Esophagus muscularis mucosa (tissue), 4 donors: ENCODE data around the gene LSS. TPM values are rescaled to one million over a fixed set of nuclear protein-coding genes. Genes with fewer than 3 reads are reported as not detected.
"Not testable (repeated sequence)": the region's sequence is repeated elsewhere in the genome, so short reads cannot be mapped to it uniquely, and the experiment has no call there.

Experiments
- DNase-seq: peaks from one replicate; pipeline ENCODE4 v3.0.0-alpha.2; 2017; ENCODE audit errors: extremely low spot score
- H3K27ac ChIP-seq, 4 donors: fragments of 200-600 bp; sonication (generic); replicated peaks in 1 of 4; 1 replicate in 3 of 4; 2 replicates in 1 of 4; pipeline ENCODE4 v1.5.1; 2016 to 2019; ENCODE audit warnings: mild to moderate bottlenecking in 1 of 4
- H3K27me3 ChIP-seq, 4 donors: fragments of 200-600 bp; sonication (generic); one replicate each; pipeline versions ENCODE4 v1.5.1 to v1.6.0; 2016 to 2019
- H3K36me3 ChIP-seq, 4 donors: fragments of 200-600 bp; sonication (generic); one replicate each; pipeline ENCODE4 v1.5.1; 2016 to 2019
- H3K4me1 ChIP-seq, 4 donors: fragments of 200-600 bp; sonication (generic); one replicate each; pipeline ENCODE4 v1.5.1; 2016 to 2019
- H3K4me3 ChIP-seq, 4 donors: fragments of 200-600 bp; sonication (generic); 1 replicate in 2 of 4; 2 replicates in 2 of 4; pipeline ENCODE4 v1.5.1; 2016 to 2019; ENCODE audit warnings: mild to moderate bottlenecking in 4 of 4, moderate library complexity in 1 of 4
- H3K9me3 ChIP-seq, 4 donors: fragments of 200-600 bp; sonication (generic); 1 replicate in 3 of 4; 2 replicates in 1 of 4; pipeline ENCODE4 v1.5.1; 2016 to 2019
- EP300 ChIP-seq: sonication (generic); formaldehyde crosslinking; IDR thresholded peaks from one replicate; pipeline ENCODE4 v1.6.1; 2017; ENCODE audit warnings: antibody characterized with exemption
- POLR2A ChIP-seq: fragments of 450-650 bp; IDR thresholded peaks from one replicate; pipeline ENCODE4 v1.6.1; 2017; ENCODE audit warnings: antibody characterized with exemption, moderate library complexity, mild to moderate bottlenecking, low read depth
- POLR2AphosphoS5 ChIP-seq, 2 donors: sonication (generic); formaldehyde crosslinking; IDR thresholded peaks; one replicate each; pipeline ENCODE4 v1.6.1; 2017; ENCODE audit warnings: antibody characterized with exemption in 2 of 2
- WGBS: methylation state at CpG from one replicate; pipeline ENCODE4 v1.1.5; 2018; 5-methylcytosine and 5-hydroxymethylcytosine counted together
- intact Hi-C: fragments of 100-400 bp; cut with DNase I; formaldehyde crosslinking; loops from one replicate; pipeline ENCODE4 v1.15.1; 2023
- total RNA-seq, 4 donors: library from RNA; depleted of rRNA; stranded (reverse); fragments of >200 nt; gene quantifications; one replicate each; pipeline versions ENCODE4 v1.1.0 to v1.2.1, GENCODE V29; 2016
- TF ChIP-seq, protein P1 (sequence below), 3 experiments: fragments of 200-600 bp in 2 of 3; fragments of 450-650 bp in 1 of 3; sonication (generic) in 2 of 3; IDR thresholded peaks; one replicate each; pipeline ENCODE4 v1.5.1; 2017 to 2019; ENCODE audit warnings: antibody characterized with exemption in 3 of 3, mild to moderate bottlenecking in 2 of 3, moderate library complexity in 1 of 3

LSS gene
- total RNA-seq, 4 donors from 2014 or later, result 45.3 to 66.3 (median 53.1) TPM

DNA sequence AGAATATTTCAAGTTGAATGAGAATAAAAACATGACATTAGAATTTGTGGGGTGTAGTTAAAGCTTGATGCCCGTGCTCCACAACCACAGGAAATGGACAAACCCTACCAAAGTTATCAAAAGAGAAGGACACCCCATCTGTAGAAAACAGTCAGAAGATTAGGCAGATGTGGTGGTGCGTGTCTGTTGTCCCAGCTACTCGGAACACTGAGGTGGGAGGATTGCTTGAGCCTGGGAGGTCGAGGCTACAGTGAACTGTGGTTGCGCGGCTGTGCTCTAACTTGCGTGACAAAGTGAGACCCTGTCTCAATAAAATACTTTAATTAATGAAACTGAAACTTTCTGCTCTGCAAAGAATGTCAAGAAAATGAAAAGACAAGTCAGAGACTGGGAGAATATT, 42.9 kb downstream of the LSS start:
- H3K4me1 ChIP-seq, result peaks cover 33 to 63% (median 40%) of the 10 kb centered on the region in 4 donors
- TF ChIP-seq POLR2A (no peak), EP300 (no peak), POLR2AphosphoS5 (IDR thresholded peaks at IDR 0.05) (no peak)
- TF ChIP-seq, protein P1, sequence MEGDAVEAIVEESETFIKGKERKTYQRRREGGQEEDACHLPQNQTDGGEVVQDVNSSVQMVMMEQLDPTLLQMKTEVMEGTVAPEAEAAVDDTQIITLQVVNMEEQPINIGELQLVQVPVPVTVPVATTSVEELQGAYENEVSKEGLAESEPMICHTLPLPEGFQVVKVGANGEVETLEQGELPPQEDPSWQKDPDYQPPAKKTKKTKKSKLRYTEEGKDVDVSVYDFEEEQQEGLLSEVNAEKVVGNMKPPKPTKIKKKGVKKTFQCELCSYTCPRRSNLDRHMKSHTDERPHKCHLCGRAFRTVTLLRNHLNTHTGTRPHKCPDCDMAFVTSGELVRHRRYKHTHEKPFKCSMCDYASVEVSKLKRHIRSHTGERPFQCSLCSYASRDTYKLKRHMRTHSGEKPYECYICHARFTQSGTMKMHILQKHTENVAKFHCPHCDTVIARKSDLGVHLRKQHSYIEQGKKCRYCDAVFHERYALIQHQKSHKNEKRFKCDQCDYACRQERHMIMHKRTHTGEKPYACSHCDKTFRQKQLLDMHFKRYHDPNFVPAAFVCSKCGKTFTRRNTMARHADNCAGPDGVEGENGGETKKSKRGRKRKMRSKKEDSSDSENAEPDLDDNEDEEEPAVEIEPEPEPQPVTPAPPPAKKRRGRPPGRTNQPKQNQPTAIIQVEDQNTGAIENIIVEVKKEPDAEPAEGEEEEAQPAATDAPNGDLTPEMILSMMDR (IDR thresholded peaks at IDR 0.05), result no peak
- H3K27ac ChIP-seq, result peak overlapping the region in 2 of 4 donors; percentile 77 to 91
- intact Hi-C loops, result loop anchor here (5.0 kb wide), 1 partner anchor 42 kb away; the partner anchor contains the start of gene LSS
- H3K4me3 ChIP-seq, result peak overlapping the region in 1 of 4 donors; percentile 71
- peaks cover 0 to 20% (median 0%) of the 10 kb centered on the region in 4 donors for H3K27me3 ChIP-seq
- H3K36me3 ChIP-seq, result peaks cover 0 to 18% (median 12%) of the 10 kb centered on the region in 4 donors
- DNase-seq, result peak; percentile 55
- H3K9me3 ChIP-seq, result no peaks in the 10 kb centered on the region
- 91% methylated on average over 7 of the region's 7 CpGs for WGBS

DNA sequence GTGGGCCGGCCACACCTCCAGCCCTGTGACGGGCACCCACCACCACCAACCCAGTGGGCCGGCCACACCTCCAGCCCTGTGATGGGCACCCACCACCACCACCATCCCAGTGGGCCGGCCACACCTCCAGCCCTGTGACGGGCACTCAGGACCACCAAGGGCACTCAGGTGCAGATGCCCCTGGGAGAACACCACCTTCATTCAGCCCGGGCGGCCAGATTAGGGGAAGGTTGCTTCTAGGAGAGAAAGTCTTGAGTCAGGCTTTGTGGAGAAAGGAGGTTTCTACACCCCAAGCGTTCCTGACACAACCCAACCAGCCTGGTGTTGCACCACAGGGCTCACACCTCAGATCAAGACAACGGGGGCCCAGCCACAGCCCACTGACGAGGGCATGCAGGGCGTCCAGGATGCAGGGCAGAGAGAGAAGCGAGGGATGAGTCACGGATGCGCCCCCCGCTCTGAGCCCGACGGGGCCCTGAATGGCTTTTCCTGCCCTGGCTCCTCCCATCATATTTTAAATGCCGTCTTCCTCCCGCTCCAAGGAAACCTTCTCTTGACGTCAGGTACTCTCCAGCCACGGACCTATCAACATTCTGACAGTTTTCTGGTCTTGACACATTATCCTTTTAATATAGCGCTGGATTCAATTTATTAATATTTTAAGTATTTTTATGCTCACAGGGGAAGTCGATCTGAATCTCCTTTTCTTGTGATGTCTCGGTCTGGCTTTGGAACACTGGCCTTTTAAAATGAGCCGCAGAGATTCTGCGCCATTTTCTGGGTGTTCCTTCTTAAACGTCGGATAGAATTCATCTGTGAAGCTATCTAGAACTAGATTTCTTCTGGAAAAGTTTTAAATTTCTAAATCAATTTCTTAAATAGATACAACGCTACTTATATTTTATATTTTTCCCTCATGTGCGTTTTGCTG, 43.7 kb downstream of the LSS start:
- H3K4me3 ChIP-seq, result peak overlapping the region; percentile 39 to 71 (median 60)
- peak; percentile 93 for DNase-seq
- 21% methylated on average over 16 of the region's 30 CpGs for WGBS
- peaks cover 26 to 55% (median 32%) of the 10 kb centered on the region in 4 donors for H3K4me1 ChIP-seq
- peaks cover 0 to 20% (median 0%) of the 10 kb centered on the region in 4 donors for H3K27me3 ChIP-seq
- peak overlapping the region; percentile 46 to 91 (median 76) for H3K27ac ChIP-seq
- intact Hi-C loops, result loop anchor here (5.0 kb wide), 2 partner anchors 38 to 42 kb away; partner anchors contain the start of gene LSS
- no peaks in the 10 kb centered on the region for H3K9me3 ChIP-seq
- TF ChIP-seq POLR2A, result no peak
- TF ChIP-seq POLR2AphosphoS5 (IDR thresholded peaks at IDR 0.05), result peak; percentile 29 to 59
- peaks cover 0 to 10% (median 4%) of the 10 kb centered on the region in 4 donors for H3K36me3 ChIP-seq

DNA sequence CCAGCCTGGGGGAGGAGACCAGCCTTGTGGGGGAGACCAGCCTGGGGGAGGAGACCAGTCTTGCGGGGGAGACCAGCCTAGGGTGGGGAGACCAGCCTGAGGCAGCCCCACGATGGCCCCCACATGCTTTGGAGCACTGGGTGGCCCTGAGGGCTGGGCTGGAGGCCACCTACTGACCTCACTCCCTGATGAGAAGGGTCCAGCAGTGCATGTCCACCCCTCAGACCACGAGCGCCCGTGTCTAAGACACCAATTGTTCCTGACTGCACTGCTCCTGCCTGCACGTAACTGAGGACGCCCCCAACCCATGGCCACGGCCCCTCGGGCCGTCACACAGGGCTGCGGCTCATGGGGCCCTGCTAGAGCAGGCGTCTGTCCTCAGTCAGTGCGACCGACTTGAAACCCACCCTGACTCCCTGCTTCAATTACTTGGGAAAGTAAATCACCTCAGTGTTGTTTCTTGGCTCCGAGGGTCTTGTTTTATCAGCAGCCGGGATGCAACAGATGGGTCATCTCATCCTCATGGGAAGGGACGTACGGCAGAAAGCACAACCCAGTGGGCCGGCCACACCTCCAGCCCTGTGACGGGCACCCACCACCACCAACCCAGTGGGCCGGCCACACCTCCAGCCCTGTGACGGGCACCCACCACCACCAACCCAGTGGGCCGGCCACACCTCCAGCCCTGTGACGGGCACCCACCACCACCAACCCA, 44.5 kb downstream of the LSS start, which contains the start of gene SPATC1L:
Gene SPATC1L, minus strand, starts transcription at position 550 of the 715 bp plus-strand sequence. CDS start 1,643 bp downstream, outside the sequence.
- Histone ChIP-seq H3K36me3 (peaks cover 0 to 4% (median under 1%) of the 10 kb centered on the region in 4 donors), H3K27ac (peak within 1 kb of the TSS; percentile 46 to 91 (median 76)), H3K4me3 (peak within 1 kb of the TSS; percentile 39 to 71 (median 60)), H3K4me1 (peaks cover 18 to 47% (median 24%) of the 10 kb centered on the region in 4 donors), H3K27me3 (peaks cover 0 to 20% (median 0%) of the 10 kb centered on the region in 4 donors), H3K9me3 (no peaks in the 10 kb centered on the region)
- peak in 1 of 2 donors; percentile 9 for TF ChIP-seq POLR2AphosphoS5 (IDR thresholded peaks at IDR 0.05)
- TF ChIP-seq EP300, result no peak
- TF ChIP-seq, protein P1 (IDR thresholded peaks at IDR 0.05), result no peak
- DNase-seq, result peak; percentile 85
- WGBS, result 11% methylated on average over 15 of the region's 24 CpGs
- intact Hi-C loops, result loop anchor here (5.0 kb wide), 1 partner anchor 37 kb away; no protein-coding TSS in a partner anchor

DNA sequence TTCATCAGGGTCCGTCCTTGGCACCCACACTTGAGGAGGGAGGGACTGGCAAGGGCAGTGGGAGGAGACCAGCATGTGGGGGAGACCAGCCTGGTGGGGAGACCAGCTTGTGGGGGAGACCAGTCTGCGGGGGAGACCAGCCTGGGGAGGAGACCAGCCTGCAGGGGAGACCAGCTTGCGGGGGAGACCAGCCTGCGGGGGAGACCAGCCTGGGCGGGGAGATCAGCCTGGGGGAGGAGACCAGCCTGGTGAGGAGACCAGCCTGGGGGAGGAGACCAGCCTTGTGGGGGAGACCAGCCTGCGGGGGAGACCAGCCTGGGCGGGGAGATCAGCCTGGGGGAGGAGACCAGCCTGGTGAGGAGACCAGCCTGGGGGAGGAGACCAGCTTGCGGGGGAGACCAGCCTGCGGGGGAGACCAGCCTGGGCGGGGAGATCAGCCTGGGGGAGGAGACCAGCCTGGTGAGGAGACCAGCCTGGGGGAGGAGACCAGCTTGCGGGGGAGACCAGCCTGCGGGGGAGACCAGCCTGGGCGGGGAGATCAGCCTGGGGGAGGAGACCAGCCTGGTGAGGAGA, 45.2 kb downstream of the LSS start:
- DNase-seq, result not testable (repeated sequence)
- Histone ChIP-seq H3K4me3 (peak overlapping the region; percentile 39 to 71 (median 60)), H3K27ac (peak overlapping the region in 2 of 4 donors; percentile 77 to 91)

More for the DNA sequence above, 45.2 kb downstream of the LSS start:
- not testable (repeated sequence) for H3K36me3 ChIP-seq, H3K9me3 ChIP-seq
- Histone ChIP-seq H3K27me3 (peaks cover 0 to 20% (median 0%) of the 10 kb centered on the region in 4 donors), H3K4me1 (peaks cover 12 to 40% (median 18%) of the 10 kb centered on the region in 4 donors)
- intact Hi-C loops, result loop anchor here (5.0 kb wide), 1 partner anchor 36 kb away; no protein-coding TSS in a partner anchor
- WGBS, result no CpG with 5 or more reads among the region's 13 CpGs
